Measurements from ENCODE around the gene HIPK2. TPM values are rescaled to one million over a fixed set of nuclear protein-coding genes. Genes with fewer than 3 reads are reported as not detected.

HIPK2 gene
- total and polyA plus RNA-seq, 10 of the 15 experiments (the other 5 are each of a cell fraction or from before 2014, with no cell fraction given): 1.7 to 39.0 (median 9.4) TPM

- DNase-seq (ENCODE audit: low read depth, low spot score): no peak
- intact Hi-C loops (cut with micrococcal nuclease; ENCODE audit: unreplicated experiment) (no loop called here), in situ Hi-C loops (cut with MboI) (no loop called here)
- Histone ChIP-seq H3K27me3 (replicated peaks in 1 of 2; ENCODE audit: control insufficient read depth in 2 of 2, insufficient read depth in 2 of 2, low read length in 1 of 2) (no peaks in the 10 kb centered on the region), H3K36me3 (ENCODE audit: control insufficient read depth in 2 of 2, insufficient read depth in 2 of 2, low read length in 1 of 2) (peaks cover 5 to 10% of the 10 kb centered on the region in 2 experiments; a peak in 3 of 4 replicates), H4K20me1 (ENCODE audit: control insufficient read depth, insufficient read depth) (no peaks in the 10 kb centered on the region), H3K79me2 (ENCODE audit: control insufficient read depth, insufficient read depth, low read length) (no peaks in the 10 kb centered on the region), H3K4me1 (ENCODE audit: control insufficient read depth, insufficient read depth, low read length) (peaks cover 18% of the 10 kb centered on the region), H3K4me2 (ENCODE audit: control insufficient read depth, insufficient read depth) (no peak overlapping the region), H2AFZ (ENCODE audit: control insufficient read depth, low read depth, low read length) (no peak overlapping the region), H3K4me3 (no peak overlapping the region), H3K9ac (ENCODE audit: control insufficient read depth, insufficient read depth, low read length) (no peak overlapping the region), H3K9me3 (replicated peaks; ENCODE audit: control insufficient read depth, insufficient read depth, low read length) (no peaks in the 10 kb centered on the region), H3K27ac (ENCODE audit: control insufficient read depth, insufficient read depth) (no peak overlapping the region)
- no peak for FAIRE-seq
- 95% methylated on average over 14 of the region's 14 CpGs for WGBS (ENCODE audit: insufficient coverage, insufficient replicate concordance, low lambda C conversion rate, missing lambda C conversion rate)
- CTCF ChIA-PET: interaction anchor here (0.6 to 1.3 kb wide), 3 partner anchors 10 to 48 kb away, joined by 3 to 4 read pairs (median 3); no protein-coding TSS in a partner anchor
- ATAC-seq: no peak
- BruUV-seq (replicated peaks): no TSS peak
- SMC1A ChIA-PET (ENCODE audit: uncharacterized antibody, unreplicated experiment): interaction anchor here (1.2 kb wide), 1 partner anchor 22 kb away, joined by 3 read pairs; no protein-coding TSS in a partner anchor
- POLR2A ChIA-PET: no interaction called here
- RAD21 ChIA-PET (ENCODE audit: unreplicated experiment): no interaction called here
- no peak for TF ChIP-seq ELK1 (IDR thresholded peaks at IDR 0.05; ENCODE audit: low read depth, low read length)
- no peak for TF ChIP-seq CEBPZ (IDR thresholded peaks at IDR 0.05; ENCODE audit: low read depth, low read length)
- TF ChIP-seq CREB1 (IDR thresholded peaks at IDR 0.05; ENCODE audit: low read depth): no peak
- TF ChIP-seq SUPT20H (IDR thresholded peaks at IDR 0.05; ENCODE audit: borderline replicate concordance, control insufficient read depth, low read depth, low read length): no peak
- TF ChIP-seq PAX5 (IDR thresholded peaks at IDR 0.05; ENCODE audit: borderline replicate concordance, low read depth, low read length): no peak
- no peak for TF ChIP-seq TCF12 (IDR thresholded peaks at IDR 0.05; ENCODE audit: low read depth, low read length)
- TF ChIP-seq MYB (IDR thresholded peaks at IDR 0.05; ENCODE audit: borderline replicate concordance, low read depth, low read length): no peak
- no peak for TF ChIP-seq MLLT1 (IDR thresholded peaks at IDR 0.05)
- no peak for TF ChIP-seq MYC (IDR thresholded peaks at IDR 0.05; ENCODE audit: insufficient read depth, insufficient read length, insufficient replicate concordance, low read length, severe bottlenecking)
- no peak for TF ChIP-seq WRNIP1 (IDR thresholded peaks at IDR 0.05; ENCODE audit: borderline replicate concordance, low read depth, low read length)
- no peak for TF ChIP-seq FOXM1 (IDR thresholded peaks at IDR 0.05; ENCODE audit: low read depth, low read length)
- TF ChIP-seq ZNF207 (IDR thresholded peaks at IDR 0.05; ENCODE audit: borderline replicate concordance): no peak
- TF ChIP-seq PKNOX1 (IDR thresholded peaks at IDR 0.05): no peak
- no peak for TF ChIP-seq NFIC (IDR thresholded peaks at IDR 0.05; ENCODE audit: low read depth, low read length)
- TF ChIP-seq ZSCAN29 (IDR thresholded peaks at IDR 0.05): no peak
- TF ChIP-seq TCF7 (IDR thresholded peaks at IDR 0.05; ENCODE audit: borderline replicate concordance): no peak
Measured at GRCh38 chr7:139695051-139695450, 82.7 kb downstream of the HIPK2 start.

Measured in GM12878 (cell line).